Esophagus muscularis mucosa (tissue), 4 donors: ENCODE results near the gene ASB7. TPM values are rescaled to one million over a fixed set of nuclear protein-coding genes. Genes with fewer than 3 reads are reported as not detected.
A peak's percentile ranks its signal among the peaks of the same experiment; 100 is the strongest.

Source experiments
- DNase-seq: peaks from one replicate; pipeline ENCODE4 v3.0.0-alpha.2; 2017; ENCODE audit errors: extremely low spot score
- H3K27ac ChIP-seq, 4 donors: fragments of 200-600 bp; sonication (generic); replicated peaks in 1 of 4; 1 replicate in 3 of 4; 2 replicates in 1 of 4; pipeline ENCODE4 v1.5.1; 2016 to 2019; ENCODE audit warnings: mild to moderate bottlenecking in 1 of 4
- H3K27me3 ChIP-seq, 4 donors: fragments of 200-600 bp; sonication (generic); one replicate each; pipeline versions ENCODE4 v1.5.1 to v1.6.0; 2016 to 2019
- H3K36me3 ChIP-seq, 4 donors: fragments of 200-600 bp; sonication (generic); one replicate each; pipeline ENCODE4 v1.5.1; 2016 to 2019
- H3K4me1 ChIP-seq, 4 donors: fragments of 200-600 bp; sonication (generic); one replicate each; pipeline ENCODE4 v1.5.1; 2016 to 2019
- H3K4me3 ChIP-seq, 4 donors: fragments of 200-600 bp; sonication (generic); 1 replicate in 2 of 4; 2 replicates in 2 of 4; pipeline ENCODE4 v1.5.1; 2016 to 2019; ENCODE audit warnings: mild to moderate bottlenecking in 4 of 4, moderate library complexity in 1 of 4
- H3K9me3 ChIP-seq, 4 donors: fragments of 200-600 bp; sonication (generic); 1 replicate in 3 of 4; 2 replicates in 1 of 4; pipeline ENCODE4 v1.5.1; 2016 to 2019
- EP300 ChIP-seq: sonication (generic); formaldehyde crosslinking; IDR thresholded peaks from one replicate; pipeline ENCODE4 v1.6.1; 2017; ENCODE audit warnings: antibody characterized with exemption
- POLR2A ChIP-seq: fragments of 450-650 bp; IDR thresholded peaks from one replicate; pipeline ENCODE4 v1.6.1; 2017; ENCODE audit warnings: antibody characterized with exemption, moderate library complexity, mild to moderate bottlenecking, low read depth
- POLR2AphosphoS5 ChIP-seq, 2 donors: sonication (generic); formaldehyde crosslinking; IDR thresholded peaks; one replicate each; pipeline ENCODE4 v1.6.1; 2017; ENCODE audit warnings: antibody characterized with exemption in 2 of 2
- WGBS: methylation state at CpG from one replicate; pipeline ENCODE4 v1.1.5; 2018; 5-methylcytosine and 5-hydroxymethylcytosine counted together
- intact Hi-C: fragments of 100-400 bp; cut with DNase I; formaldehyde crosslinking; loops from one replicate; pipeline ENCODE4 v1.15.1; 2023
- total RNA-seq, 4 donors: library from RNA; depleted of rRNA; stranded (reverse); fragments of >200 nt; gene quantifications; one replicate each; pipeline versions ENCODE4 v1.1.0 to v1.2.1, GENCODE V29; 2016
- TF ChIP-seq, protein P1 (sequence below), 3 experiments: fragments of 200-600 bp in 2 of 3; fragments of 450-650 bp in 1 of 3; sonication (generic) in 2 of 3; IDR thresholded peaks; one replicate each; pipeline ENCODE4 v1.5.1; 2017 to 2019; ENCODE audit warnings: antibody characterized with exemption in 3 of 3, mild to moderate bottlenecking in 2 of 3, moderate library complexity in 1 of 3

Gene ASB7
- total RNA-seq, 4 donors from 2014 or later = 12.8 to 13.8 (median 13.4) TPM

DNA sequence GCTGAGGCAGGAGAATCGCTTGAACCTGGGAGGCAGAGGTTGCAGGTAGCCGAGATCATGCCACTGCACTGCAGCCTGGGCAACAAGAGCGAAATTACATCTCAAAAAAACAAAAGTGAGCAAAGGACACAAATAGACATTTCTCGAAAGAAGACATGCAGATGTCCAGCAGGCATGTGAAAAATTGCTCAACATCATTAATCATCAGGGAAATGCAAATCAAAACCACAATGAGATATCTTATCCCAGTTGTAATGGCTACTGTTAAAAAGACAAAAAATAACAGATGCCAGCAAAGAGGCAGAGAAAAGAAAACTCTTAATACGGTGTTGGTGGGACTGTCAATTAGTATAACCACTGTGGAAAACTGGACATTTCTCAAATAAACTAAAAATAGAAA is 20.9 kb downstream of the ASB7 start:
- Histone ChIP-seq H3K4me1 (no peaks in the 10 kb centered on the region), H3K9me3 (no peaks in the 10 kb centered on the region), H3K4me3 (no peak overlapping the region), H3K27me3 (no peaks in the 10 kb centered on the region), H3K27ac (no peak overlapping the region), H3K36me3 (peaks cover 0 to 18% (median under 1%) of the 10 kb centered on the region in 4 donors)
- WGBS = 87% methylated on average over 5 of the region's 5 CpGs
- TF ChIP-seq, protein P1, sequence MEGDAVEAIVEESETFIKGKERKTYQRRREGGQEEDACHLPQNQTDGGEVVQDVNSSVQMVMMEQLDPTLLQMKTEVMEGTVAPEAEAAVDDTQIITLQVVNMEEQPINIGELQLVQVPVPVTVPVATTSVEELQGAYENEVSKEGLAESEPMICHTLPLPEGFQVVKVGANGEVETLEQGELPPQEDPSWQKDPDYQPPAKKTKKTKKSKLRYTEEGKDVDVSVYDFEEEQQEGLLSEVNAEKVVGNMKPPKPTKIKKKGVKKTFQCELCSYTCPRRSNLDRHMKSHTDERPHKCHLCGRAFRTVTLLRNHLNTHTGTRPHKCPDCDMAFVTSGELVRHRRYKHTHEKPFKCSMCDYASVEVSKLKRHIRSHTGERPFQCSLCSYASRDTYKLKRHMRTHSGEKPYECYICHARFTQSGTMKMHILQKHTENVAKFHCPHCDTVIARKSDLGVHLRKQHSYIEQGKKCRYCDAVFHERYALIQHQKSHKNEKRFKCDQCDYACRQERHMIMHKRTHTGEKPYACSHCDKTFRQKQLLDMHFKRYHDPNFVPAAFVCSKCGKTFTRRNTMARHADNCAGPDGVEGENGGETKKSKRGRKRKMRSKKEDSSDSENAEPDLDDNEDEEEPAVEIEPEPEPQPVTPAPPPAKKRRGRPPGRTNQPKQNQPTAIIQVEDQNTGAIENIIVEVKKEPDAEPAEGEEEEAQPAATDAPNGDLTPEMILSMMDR (IDR thresholded peaks at IDR 0.05) = no peak
- no peak for TF ChIP-seq POLR2AphosphoS5 (IDR thresholded peaks at IDR 0.05)
- no peak for TF ChIP-seq EP300
- TF ChIP-seq POLR2A = no peak
- intact Hi-C loops = no loop called here
- no peak for DNase-seq

DNA sequence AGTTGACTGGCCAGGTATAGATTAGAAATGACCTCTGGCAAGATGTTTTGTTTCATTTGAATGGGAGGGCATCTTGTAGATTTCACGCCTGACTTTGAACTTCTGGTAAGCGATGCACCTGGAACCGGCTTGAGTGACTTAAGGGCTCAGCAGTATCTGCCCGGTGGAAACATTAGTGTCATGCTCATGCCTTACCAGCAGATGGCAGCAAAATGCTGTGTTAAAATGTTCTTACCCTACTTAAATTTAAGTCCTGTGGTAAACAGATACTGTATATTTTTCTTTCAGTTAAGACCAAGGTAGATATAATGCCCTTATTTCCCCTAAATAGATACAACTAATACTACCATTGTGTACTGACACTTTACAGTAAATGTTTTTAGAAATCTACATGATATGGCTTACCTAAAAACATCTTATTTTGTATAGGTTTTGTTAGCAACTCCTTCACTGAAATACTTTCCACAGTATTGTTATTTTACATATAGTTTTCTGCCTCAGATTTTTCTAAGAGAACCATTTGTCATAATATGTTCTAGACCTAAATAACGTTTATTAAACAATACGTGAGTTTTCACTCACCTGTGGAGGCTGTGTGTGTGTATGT is 25.5 kb downstream of the ASB7 start:
- DNase-seq = no peak
- H3K36me3 ChIP-seq = peaks cover 5 to 36% (median 24%) of the 10 kb centered on the region in 4 donors
- intact Hi-C loops = loop anchor here (2.0 kb wide), 2 partner anchors 245 to 379 kb away; no protein-coding TSS in a partner anchor
- H3K4me1 ChIP-seq = peaks cover 0 to 14% (median 0%) of the 10 kb centered on the region in 4 donors
- 33% methylated on average over 6 of the region's 6 CpGs for WGBS
- no peak overlapping the region for H3K27ac ChIP-seq
- TF ChIP-seq POLR2AphosphoS5 (IDR thresholded peaks at IDR 0.05) = no peak
- TF ChIP-seq, protein P1 (IDR thresholded peaks at IDR 0.05) = peak; percentile 86 to 89 (median 86)
- H3K9me3 ChIP-seq = no peaks in the 10 kb centered on the region
- no peaks in the 10 kb centered on the region for H3K27me3 ChIP-seq
- H3K4me3 ChIP-seq = no peak overlapping the region

DNA sequence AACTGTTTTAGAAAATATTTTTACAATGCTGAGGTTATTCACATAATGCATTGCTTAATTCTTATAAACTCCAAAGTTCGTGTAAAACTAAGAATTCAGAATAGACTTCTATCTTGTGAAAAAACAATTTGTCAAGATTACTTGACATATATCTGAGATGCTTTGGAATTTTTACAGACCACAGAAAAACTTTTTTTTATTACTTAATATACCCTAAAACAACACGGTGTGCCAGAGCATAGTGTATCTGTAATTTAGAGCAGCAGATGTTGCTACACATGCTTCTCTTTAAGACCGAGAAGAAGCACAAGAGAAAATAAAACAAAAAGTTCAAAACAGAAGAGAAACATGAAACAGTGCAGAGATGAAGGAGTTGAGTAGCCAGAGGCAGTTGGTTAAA is 26.4 kb downstream of the ASB7 start:
- H3K27me3 ChIP-seq = no peaks in the 10 kb centered on the region
- DNase-seq = no peak
- peaks cover 0 to 14% (median 0%) of the 10 kb centered on the region in 4 donors for H3K4me1 ChIP-seq
- H3K4me3 ChIP-seq = no peak overlapping the region
- TF ChIP-seq POLR2A (no peak), POLR2AphosphoS5 (IDR thresholded peaks at IDR 0.05) (no peak), EP300 (no peak)
- TF ChIP-seq, protein P1 (IDR thresholded peaks at IDR 0.05) = no peak
- H3K27ac ChIP-seq = no peak overlapping the region
- 62% methylated on average over 3 of the region's 3 CpGs for WGBS
- peaks cover 5 to 37% (median 24%) of the 10 kb centered on the region in 4 donors for H3K36me3 ChIP-seq
- intact Hi-C loops = no loop called here
- H3K9me3 ChIP-seq = no peaks in the 10 kb centered on the region

DNA sequence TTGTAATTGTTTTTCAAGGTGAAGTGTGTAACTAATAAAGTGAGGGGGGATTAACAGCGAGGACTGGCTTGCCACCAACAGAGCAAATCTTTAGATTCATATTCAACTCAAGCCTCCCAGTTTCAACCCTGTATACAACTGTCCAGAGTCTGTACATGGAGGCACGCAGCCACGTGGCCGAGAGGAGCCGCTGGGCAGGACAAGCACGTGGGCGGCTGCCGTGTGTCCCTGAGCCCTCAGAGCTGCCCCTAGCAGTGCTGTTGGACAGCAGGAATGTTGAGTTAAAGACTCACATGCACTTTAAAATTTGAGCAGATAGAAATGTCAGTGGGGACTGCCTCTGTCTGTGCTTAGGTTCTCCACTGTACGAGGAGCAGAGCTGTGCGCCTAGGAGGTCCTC is 29.4 kb downstream of the ASB7 start:
- Histone ChIP-seq H3K27me3 (no peaks in the 10 kb centered on the region), H3K4me3 (no peak overlapping the region), H3K27ac (no peak overlapping the region), H3K4me1 (peaks cover 0 to 30% (median 0%) of the 10 kb centered on the region in 4 donors), H3K36me3 (peaks cover 5 to 37% (median 24%) of the 10 kb centered on the region in 4 donors), H3K9me3 (no peaks in the 10 kb centered on the region)
- TF ChIP-seq EP300 (no peak), POLR2A (no peak), POLR2AphosphoS5 (IDR thresholded peaks at IDR 0.05) (no peak)
- TF ChIP-seq, protein P1 (IDR thresholded peaks at IDR 0.05) = no peak
- no peak for DNase-seq
- intact Hi-C loops = no loop called here
- WGBS = 89% methylated on average over 7 of the region's 10 CpGs

DNA sequence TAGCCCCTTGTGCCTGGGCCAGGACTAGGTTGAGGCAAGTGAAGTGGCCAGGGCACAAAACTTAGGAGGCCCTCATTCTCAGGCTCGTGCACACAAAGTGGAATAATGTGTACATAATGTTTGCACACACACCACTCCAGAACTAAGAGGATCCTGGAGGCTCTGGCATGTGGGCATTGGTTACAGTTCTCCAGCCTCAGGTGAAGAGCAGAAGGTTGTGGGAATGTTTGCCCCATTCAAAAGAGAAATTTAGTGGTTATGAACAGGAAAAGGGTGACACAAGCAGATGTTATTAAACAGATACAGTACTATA is 31.3 kb downstream of the ASB7 start:
- Histone ChIP-seq H3K4me1 (peaks cover 0 to 34% (median under 1%) of the 10 kb centered on the region in 4 donors), H3K27ac (no peak overlapping the region), H3K36me3 (peaks cover 5 to 37% (median 24%) of the 10 kb centered on the region in 4 donors), H3K9me3 (no peaks in the 10 kb centered on the region), H3K4me3 (no peak overlapping the region), H3K27me3 (no peaks in the 10 kb centered on the region)
- TF ChIP-seq EP300 = no peak
- TF ChIP-seq, protein P1 (IDR thresholded peaks at IDR 0.05) = no peak
- no peak for TF ChIP-seq POLR2AphosphoS5 (IDR thresholded peaks at IDR 0.05)
- no peak for TF ChIP-seq POLR2A
- DNase-seq = no peak
- WGBS = 93% methylated on average over 1 of the region's 1 CpG
- intact Hi-C loops = no loop called here
